ENCODE measurements around the gene ATP6V1E1. TPM values are rescaled to one million over a fixed set of nuclear protein-coding genes. Genes with fewer than 3 reads are reported as not detected.

The ATP6V1E1 gene
- total and polyA plus RNA-seq, 10 of the 15 experiments (the other 5 are each of a cell fraction or from before 2014, with no cell fraction given): 66.7 to 128 (median 87.9) TPM

- TF ChIP-seq LARP7 (IDR thresholded peaks at IDR 0.05) (no peak), WRNIP1 (IDR thresholded peaks at IDR 0.05; ENCODE audit: borderline replicate concordance, low read depth, low read length) (no peak), HCFC1 (IDR thresholded peaks at IDR 0.05; ENCODE audit: low read length) (no peak), ZZZ3 (IDR thresholded peaks at IDR 0.05; ENCODE audit: control insufficient read depth, insufficient read length, low read depth) (no peak), EZH2 (IDR thresholded peaks at IDR 0.05; ENCODE audit: borderline replicate concordance, control insufficient read depth, low read depth, low read length) (no peak)
Measured at GRCh38 chr22:17548010-17548755, 80.4 kb downstream of the ATP6V1E1 start (continued).

GRCh38 chr22:17542452-17542851 lies 86.1 kb downstream of the ATP6V1E1 start:
- ATAC-seq (no peak), DNase-seq (ENCODE audit: low read depth, low spot score) (no peak), FAIRE-seq (no peak)
- ChIA-PET POLR2A (no interaction called here), RAD21 (ENCODE audit: unreplicated experiment) (no interaction called here), SMC1A (ENCODE audit: uncharacterized antibody, unreplicated experiment) (no interaction called here), CTCF (no interaction called here)
- no peak overlapping the region for H3K4me3 ChIP-seq
- H3K27ac ChIP-seq (ENCODE audit: control insufficient read depth, insufficient read depth): no peak overlapping the region
- in situ Hi-C loops (cut with MboI): no loop called here
- WGBS (ENCODE audit: insufficient coverage, insufficient replicate concordance, low lambda C conversion rate, missing lambda C conversion rate): 67% methylated on average over 14 of the region's 14 CpGs
- no TSS peak for BruUV-seq (replicated peaks)
- H3K79me2 ChIP-seq (ENCODE audit: control insufficient read depth, insufficient read depth, low read length): no peaks in the 10 kb centered on the region
- intact Hi-C loops (cut with micrococcal nuclease; ENCODE audit: unreplicated experiment): no loop called here
- no peaks in the 10 kb centered on the region for H3K36me3 ChIP-seq (ENCODE audit: control insufficient read depth in 2 of 2, insufficient read depth in 2 of 2, low read length in 1 of 2)
- no peaks in the 10 kb centered on the region for H4K20me1 ChIP-seq (ENCODE audit: control insufficient read depth, insufficient read depth)
- H2AFZ ChIP-seq (ENCODE audit: control insufficient read depth, low read depth, low read length): no peak overlapping the region
- no peaks in the 10 kb centered on the region; a peak in 1 of 4 replicates for H3K27me3 ChIP-seq (replicated peaks in 1 of 2; ENCODE audit: control insufficient read depth in 2 of 2, insufficient read depth in 2 of 2, low read length in 1 of 2)
- no peak overlapping the region for H3K4me2 ChIP-seq (ENCODE audit: control insufficient read depth, insufficient read depth)
- H3K9ac ChIP-seq (ENCODE audit: control insufficient read depth, insufficient read depth, low read length): no peak overlapping the region
- no peak for TF ChIP-seq NR2C2 (IDR thresholded peaks at IDR 0.05; ENCODE audit: borderline replicate concordance, control insufficient read depth, insufficient read length, low read depth)
- no peak for TF ChIP-seq KLF5 (IDR thresholded peaks at IDR 0.05; ENCODE audit: partially characterized antibody)
- TF ChIP-seq CBX3 (IDR thresholded peaks at IDR 0.05; ENCODE audit: borderline replicate concordance, low read depth): no peak
- TF ChIP-seq YY1 (IDR thresholded peaks at IDR 0.05; ENCODE audit: low read depth, low read length): no peak
- no peak for TF ChIP-seq ZZZ3 (IDR thresholded peaks at IDR 0.05; ENCODE audit: control insufficient read depth, insufficient read length, low read depth)
- no peak for TF ChIP-seq E4F1 (IDR thresholded peaks at IDR 0.05; ENCODE audit: borderline replicate concordance, partially characterized antibody)
- TF ChIP-seq RUNX3 (IDR thresholded peaks at IDR 0.05; ENCODE audit: low read length): no peak
- TF ChIP-seq PAX5 (IDR thresholded peaks at IDR 0.05; ENCODE audit: borderline replicate concordance, low read depth, low read length): no peak
- no peak for TF ChIP-seq EED (IDR thresholded peaks at IDR 0.05; ENCODE audit: low read depth)
- TF ChIP-seq MYC (IDR thresholded peaks at IDR 0.05; ENCODE audit: insufficient read depth, insufficient read length, insufficient replicate concordance, low read length, severe bottlenecking): no peak
- TF ChIP-seq SUPT20H (IDR thresholded peaks at IDR 0.05; ENCODE audit: borderline replicate concordance, control insufficient read depth, low read depth, low read length): no peak
- TF ChIP-seq FOS (IDR thresholded peaks at IDR 0.05; ENCODE audit: borderline replicate concordance, extremely low read depth, insufficient read length): no peak
- no peaks in the 10 kb centered on the region for H3K4me1 ChIP-seq (ENCODE audit: control insufficient read depth, insufficient read depth, low read length)
- no peaks in the 10 kb centered on the region for H3K9me3 ChIP-seq (replicated peaks; ENCODE audit: control insufficient read depth, insufficient read depth, low read length)

Data from GM12878 (cell line).